ENCODE measurements around the gene ELANE. TPM values are rescaled to one million over a fixed set of nuclear protein-coding genes. Genes with fewer than 3 reads are reported as not detected.

The ELANE gene
- total and polyA plus RNA-seq, 9 of the 15 experiments (the other 6 are each of a cell fraction or from before 2014, with no cell fraction given): not detected

DNA sequence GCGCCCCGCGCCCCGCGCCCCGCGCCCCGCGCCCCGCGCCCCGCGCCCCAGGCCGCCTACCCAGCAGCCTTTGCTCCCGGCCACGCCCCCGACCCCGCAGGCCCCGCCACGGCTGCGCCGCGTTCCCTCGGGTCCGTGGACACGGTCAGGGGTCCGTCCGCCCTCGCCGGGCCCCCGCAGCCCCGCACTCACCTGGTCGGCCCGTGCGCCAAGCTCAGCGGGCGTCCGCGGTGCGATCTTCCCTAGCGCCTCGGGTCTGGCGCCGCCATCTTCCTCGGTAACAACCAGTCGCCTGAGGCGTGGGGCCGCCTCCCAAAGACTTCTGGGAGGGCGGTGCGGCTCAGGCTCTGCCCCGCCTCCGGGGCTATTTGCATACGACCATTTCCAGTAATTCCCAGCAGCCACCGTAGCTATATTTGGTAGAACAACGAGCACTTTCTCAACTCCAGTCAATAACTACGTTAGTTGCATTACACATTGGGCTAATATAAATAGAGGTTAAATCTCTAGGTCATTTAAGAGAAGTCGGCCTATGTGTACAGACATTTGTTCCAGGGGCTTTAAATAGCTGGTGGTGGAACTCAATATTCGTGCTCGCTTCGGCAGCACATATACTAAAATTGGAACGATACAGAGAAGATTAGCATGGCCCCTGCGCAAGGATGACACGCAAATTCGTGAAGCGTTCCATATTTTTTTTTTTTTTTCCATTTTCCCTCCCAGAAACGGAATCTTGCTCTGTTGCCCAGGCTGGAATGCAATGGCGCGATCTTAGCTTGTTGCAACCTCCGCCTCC lies 41.0 kb downstream of the ELANE start, which contains the start of the genes MED16 and RNU6-9 (continued):
- no peak; the same call in 1 of the 2 replicates for TF ChIP-seq ZNF407 (IDR thresholded peaks at IDR 0.05; ENCODE audit: low read depth)
- TF ChIP-seq FOXA3 (CRISPR knock-in tag; conservative IDR thresholded peaks at IDR 0.05 in 1 of 2, IDR thresholded peaks at IDR 0.05 in 1 of 2): peak in 1 of 2 experiments; percentile 63; a peak in 2 of 4 replicates
- TF ChIP-seq DPF2 (IDR thresholded peaks at IDR 0.05): 0 out of 2 replicates have a peak, but pooled peaks have one; percentile 53
- TF ChIP-seq ILF3 (IDR thresholded peaks at IDR 0.05; ENCODE audit: borderline replicate concordance): peak; percentile 77; the same call in 1 of the 2 replicates
- TF ChIP-seq RUNX1 (IDR thresholded peaks at IDR 0.05; ENCODE audit: low read depth): no peak
- TF ChIP-seq DDX20 (tag; IDR thresholded peaks at IDR 0.05; ENCODE audit: low read depth): no peak
- peak; percentile 63; the same call in 1 of the 2 replicates for TF ChIP-seq NFIC (IDR thresholded peaks at IDR 0.05)
- TF ChIP-seq, protein P1, sequence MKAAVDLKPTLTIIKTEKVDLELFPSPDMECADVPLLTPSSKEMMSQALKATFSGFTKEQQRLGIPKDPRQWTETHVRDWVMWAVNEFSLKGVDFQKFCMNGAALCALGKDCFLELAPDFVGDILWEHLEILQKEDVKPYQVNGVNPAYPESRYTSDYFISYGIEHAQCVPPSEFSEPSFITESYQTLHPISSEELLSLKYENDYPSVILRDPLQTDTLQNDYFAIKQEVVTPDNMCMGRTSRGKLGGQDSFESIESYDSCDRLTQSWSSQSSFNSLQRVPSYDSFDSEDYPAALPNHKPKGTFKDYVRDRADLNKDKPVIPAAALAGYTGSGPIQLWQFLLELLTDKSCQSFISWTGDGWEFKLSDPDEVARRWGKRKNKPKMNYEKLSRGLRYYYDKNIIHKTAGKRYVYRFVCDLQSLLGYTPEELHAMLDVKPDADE (conservative IDR thresholded peaks at IDR 0.05; ENCODE audit: control insufficient read depth, low read depth, low read length): peak; percentile 33; the same call in 1 of the 2 replicates
- TF ChIP-seq ZBTB17 (CRISPR knock-in tag; IDR thresholded peaks at IDR 0.05): peak; percentile 38; the same call in 1 of the 2 replicates
- peak; percentile 3 for TF ChIP-seq C11orf30 (IDR thresholded peaks at IDR 0.05; ENCODE audit: low read depth)
- TF ChIP-seq, protein P2, sequence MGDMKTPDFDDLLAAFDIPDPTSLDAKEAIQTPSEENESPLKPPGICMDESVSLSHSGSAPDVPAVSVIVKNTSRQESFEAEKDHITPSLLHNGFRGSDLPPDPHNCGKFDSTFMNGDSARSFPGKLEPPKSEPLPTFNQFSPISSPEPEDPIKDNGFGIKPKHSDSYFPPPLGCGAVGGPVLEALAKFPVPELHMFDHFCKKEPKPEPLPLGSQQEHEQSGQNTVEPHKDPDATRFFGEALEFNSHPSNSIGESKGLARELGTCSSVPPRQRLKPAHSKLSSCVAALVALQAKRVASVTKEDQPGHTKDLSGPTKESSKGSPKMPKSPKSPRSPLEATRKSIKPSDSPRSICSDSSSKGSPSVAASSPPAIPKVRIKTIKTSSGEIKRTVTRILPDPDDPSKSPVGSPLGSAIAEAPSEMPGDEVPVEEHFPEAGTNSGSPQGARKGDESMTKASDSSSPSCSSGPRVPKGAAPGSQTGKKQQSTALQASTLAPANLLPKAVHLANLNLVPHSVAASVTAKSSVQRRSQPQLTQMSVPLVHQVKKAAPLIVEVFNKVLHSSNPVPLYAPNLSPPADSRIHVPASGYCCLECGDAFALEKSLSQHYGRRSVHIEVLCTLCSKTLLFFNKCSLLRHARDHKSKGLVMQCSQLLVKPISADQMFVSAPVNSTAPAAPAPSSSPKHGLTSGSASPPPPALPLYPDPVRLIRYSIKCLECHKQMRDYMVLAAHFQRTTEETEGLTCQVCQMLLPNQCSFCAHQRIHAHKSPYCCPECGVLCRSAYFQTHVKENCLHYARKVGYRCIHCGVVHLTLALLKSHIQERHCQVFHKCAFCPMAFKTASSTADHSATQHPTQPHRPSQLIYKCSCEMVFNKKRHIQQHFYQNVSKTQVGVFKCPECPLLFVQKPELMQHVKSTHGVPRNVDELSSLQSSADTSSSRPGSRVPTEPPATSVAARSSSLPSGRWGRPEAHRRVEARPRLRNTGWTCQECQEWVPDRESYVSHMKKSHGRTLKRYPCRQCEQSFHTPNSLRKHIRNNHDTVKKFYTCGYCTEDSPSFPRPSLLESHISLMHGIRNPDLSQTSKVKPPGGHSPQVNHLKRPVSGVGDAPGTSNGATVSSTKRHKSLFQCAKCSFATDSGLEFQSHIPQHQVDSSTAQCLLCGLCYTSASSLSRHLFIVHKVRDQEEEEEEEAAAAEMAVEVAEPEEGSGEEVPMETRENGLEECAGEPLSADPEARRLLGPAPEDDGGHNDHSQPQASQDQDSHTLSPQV (IDR thresholded peaks at IDR 0.05): peak; percentile 95
- 0 out of 2 replicates have a peak, but pooled peaks have one; percentile 43 for TF ChIP-seq HCFC1 (IDR thresholded peaks at IDR 0.05; ENCODE audit: low read depth, low read length)
- TF ChIP-seq HMG20A (CRISPR knock-in tag; conservative IDR thresholded peaks at IDR 0.05): no peak
